SU-DHL-6 (cell line): ENCODE data around the gene ZNF678.

Source experiments
- H2AFZ ChIP-seq: fragments of 200-600 bp; sonication (generic); 2 replicates; pipeline ENCODE4 v1.6.1; 2014; ENCODE audit warnings: low read depth, mild to moderate bottlenecking, moderate library complexity, mixed read lengths, antibody characterized with exemption, low read length; ENCODE audit not compliant: severe bottlenecking
- H3F3A ChIP-seq: fragments of 200-600 bp; shearing (Covaris generic); 2 replicates; pipeline ENCODE4 v1.6.0; 2016; ENCODE audit warnings: antibody characterized with exemption, mild to moderate bottlenecking; ENCODE audit not compliant: insufficient read depth
- H3K27ac ChIP-seq: fragments of 200-600 bp; sonication (generic); 2 replicates; pipeline ENCODE4 v1.5.1; 2016; ENCODE audit warnings: low read depth, mild to moderate bottlenecking, low read length, moderate library complexity, mixed read lengths
- H3K27me3 ChIP-seq: fragments of 200-600 bp; sonication (generic), shearing (Covaris generic); 2 replicates; pipeline ENCODE4 v1.6.0; 2014; ENCODE audit warnings: mild to moderate bottlenecking, low read length
- H3K36me3 ChIP-seq: fragments of 200-600 bp; sonication (generic); 2 replicates; pipeline ENCODE4 v1.6.1; 2014; ENCODE audit warnings: mild to moderate bottlenecking, low read length, mixed read lengths
- H3K4me2 ChIP-seq: fragments of 300-600, 200-600 bp; shearing (Covaris generic), sonication (generic); 2 replicates; pipeline ENCODE4 v1.6.0; 2014; ENCODE audit warnings: low read length, low read depth, mild to moderate bottlenecking; ENCODE audit not compliant: poor library complexity, severe bottlenecking
- H3K4me3 ChIP-seq: fragments of 200-600 bp; sonication (generic); 2 replicates; pipeline ENCODE4 v1.5.1; 2014; ENCODE audit warnings: antibody characterized with exemption, low read length, mild to moderate bottlenecking, mixed read lengths; ENCODE audit not compliant: insufficient read depth, poor library complexity, severe bottlenecking
- H3K79me2 ChIP-seq: fragments of 200-600 bp; sonication (generic); 2 replicates; pipeline ENCODE4 v1.6.1; 2014; ENCODE audit warnings: mild to moderate bottlenecking, low read length, moderate library complexity; ENCODE audit not compliant: insufficient read depth
- H3K9ac ChIP-seq: fragments of 200-600 bp; sonication (generic); 2 replicates; pipeline ENCODE4 v1.7.0; 2014; ENCODE audit warnings: mild to moderate bottlenecking, low read length
- H3K9me2 ChIP-seq: fragments of 200-600 bp; sonication (generic); replicated peaks from 2 replicates; pipeline ENCODE4 v1.6.1; 2014; ENCODE audit warnings: low read length; ENCODE audit not compliant: insufficient read depth
- H3K9me3 ChIP-seq: fragments of 200-600 bp; sonication (generic); 2 replicates; pipeline ENCODE4 v1.6.1; 2014; ENCODE audit warnings: low read length, mixed read lengths; ENCODE audit not compliant: insufficient read depth
- H4K20me1 ChIP-seq: fragments of 200-600 bp; sonication (generic); 2 replicates; pipeline ENCODE4 v1.6.1; 2014; ENCODE audit warnings: low read depth, mild to moderate bottlenecking, antibody characterized with exemption, low read length, moderate library complexity, mixed read lengths
- CTCF ChIP-seq: fragments of 200-600 bp; sonication (generic); IDR thresholded peaks from one replicate; pipeline ENCODE4 v1.5.1; 2017; ENCODE audit warnings: antibody characterized with exemption, mild to moderate bottlenecking, low read length, moderate library complexity; ENCODE audit not compliant: insufficient read depth, poor library complexity, severe bottlenecking
- EZH2phosphoT487 ChIP-seq: fragments of 200-600 bp; sonication (generic), shearing (Covaris generic); conservative IDR thresholded peaks from 2 replicates; pipeline ENCODE4 v1.6.1; 2018; ENCODE audit warnings: mild to moderate bottlenecking, antibody characterized with exemption, low read length, moderate library complexity, mixed read lengths

The ZNF678 gene

GRCh38 chr1:227532019-227532619 is 31.2 kb upstream of the ZNF678 start:
- H3K9me2 ChIP-seq = no peaks in the 10 kb centered on the region
- H3K27me3 ChIP-seq = no peaks in the 10 kb centered on the region
- no peak overlapping the region for H3K27ac ChIP-seq
- no peak overlapping the region for H3K4me3 ChIP-seq
- H3K4me2 ChIP-seq = no peak overlapping the region
- no peak for TF ChIP-seq EZH2phosphoT487
- no peaks in the 10 kb centered on the region for H3K36me3 ChIP-seq
- no peaks in the 10 kb centered on the region for H3F3A ChIP-seq
- H2AFZ ChIP-seq = no peak overlapping the region
- no peaks in the 10 kb centered on the region for H4K20me1 ChIP-seq
- no peak overlapping the region for H3K9ac ChIP-seq
- H3K9me3 ChIP-seq = no peaks in the 10 kb centered on the region
- no peaks in the 10 kb centered on the region for H3K79me2 ChIP-seq

GRCh38 chr1:227540170-227541098 is 22.9 kb upstream of the ZNF678 start:
- Histone ChIP-seq H2AFZ (no peak overlapping the region), H3K27ac (no peak overlapping the region), H3K4me3 (no peak overlapping the region), H3K36me3 (no peaks in the 10 kb centered on the region), H3F3A (no peaks in the 10 kb centered on the region), H3K79me2 (no peaks in the 10 kb centered on the region), H3K27me3 (no peaks in the 10 kb centered on the region), H3K9me2 (no peaks in the 10 kb centered on the region), H3K4me2 (no peak overlapping the region), H3K9me3 (no peaks in the 10 kb centered on the region), H3K9ac (no peak overlapping the region), H4K20me1 (no peaks in the 10 kb centered on the region)
- TF ChIP-seq EZH2phosphoT487 (no peak), CTCF (no peak)

DNA sequence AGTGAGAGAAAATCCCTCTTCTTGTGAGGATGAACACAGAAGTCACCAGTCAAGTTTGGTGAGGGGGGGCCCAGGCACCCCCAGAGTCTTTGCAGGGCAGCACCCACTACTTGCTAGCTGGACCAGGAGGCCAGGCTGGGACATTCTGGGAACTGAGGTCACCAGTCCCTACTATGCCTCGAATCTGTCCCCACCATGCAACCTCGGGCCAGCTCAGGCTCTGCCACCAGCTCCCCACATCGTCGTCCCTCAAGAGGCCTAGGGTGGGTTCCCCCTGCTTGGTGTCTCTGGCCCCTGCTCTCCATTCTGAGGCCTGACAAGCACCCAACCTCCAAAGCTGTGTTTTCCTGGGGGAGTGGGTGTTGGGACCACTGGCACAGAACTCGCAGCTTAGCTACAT is 22.2 kb upstream of the ZNF678 start:
- TF ChIP-seq EZH2phosphoT487 = no peak
- TF ChIP-seq CTCF = no peak
- Histone ChIP-seq H3K4me2 (no peak overlapping the region), H3K4me3 (no peak overlapping the region), H3K9me2 (no peaks in the 10 kb centered on the region), H3K9ac (no peak overlapping the region), H3K36me3 (no peaks in the 10 kb centered on the region), H2AFZ (no peak overlapping the region), H3K27ac (no peak overlapping the region), H3K9me3 (no peaks in the 10 kb centered on the region), H4K20me1 (no peaks in the 10 kb centered on the region), H3K79me2 (no peaks in the 10 kb centered on the region), H3F3A (no peaks in the 10 kb centered on the region), H3K27me3 (no peaks in the 10 kb centered on the region)

- no peaks in the 10 kb centered on the region for H3K36me3 ChIP-seq
- no peak for TF ChIP-seq EZH2phosphoT487
- no peak for TF ChIP-seq CTCF
- no peaks in the 10 kb centered on the region for H3K27me3 ChIP-seq
- no peak overlapping the region for H3K9ac ChIP-seq
- no peak overlapping the region for H3K27ac ChIP-seq
- no peaks in the 10 kb centered on the region for H3F3A ChIP-seq
- no peaks in the 10 kb centered on the region for H4K20me1 ChIP-seq
- H3K9me2 ChIP-seq = no peaks in the 10 kb centered on the region
- no peak overlapping the region for H3K4me2 ChIP-seq
- no peak overlapping the region for H3K4me3 ChIP-seq
- H3K79me2 ChIP-seq = no peaks in the 10 kb centered on the region
- no peak overlapping the region for H2AFZ ChIP-seq
- H3K9me3 ChIP-seq = no peaks in the 10 kb centered on the region
Measured at GRCh38 chr1:227541796-227542152, 21.6 kb upstream of the ZNF678 start.
